GM12875 (cell line): ENCODE measurements around the gene RNF214.

Experiments used
- H3K4me3 ChIP-seq: one replicate; pipeline ENCODE4 v1.5.1; 2011; ENCODE audit warnings: low read depth, low read length, control low read depth
- TF ChIP-seq, protein P1 (sequence below): IDR thresholded peaks from 2 replicates; pipeline ENCODE4 v1.5.1; 2011; ENCODE audit warnings: low read depth, mild to moderate bottlenecking, control low read depth, inconsistent platforms, low read length, moderate library complexity, borderline replicate concordance; ENCODE audit not compliant: insufficient read depth

RNF214 gene

DNA sequence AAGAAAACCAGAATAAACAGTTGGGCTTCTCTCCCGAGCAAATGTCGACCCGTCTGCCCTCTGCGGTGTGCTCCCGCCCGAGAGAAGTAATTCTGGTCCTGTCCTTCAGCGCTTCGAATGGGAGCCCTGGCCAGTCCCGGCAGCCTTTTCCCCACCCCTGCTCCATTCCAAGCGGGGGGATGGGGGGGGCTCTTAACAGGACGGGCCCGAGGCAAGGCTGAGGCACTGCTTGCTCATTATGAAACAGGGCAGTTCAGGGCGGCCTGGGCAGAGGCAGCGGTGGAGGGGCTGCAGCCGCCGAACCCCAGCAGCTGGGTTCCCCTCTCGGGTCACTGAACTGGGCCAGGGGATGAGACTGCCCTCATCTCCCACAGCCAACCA, 67.8 kb downstream of the RNF214 start:
- no peak overlapping the region for H3K4me3 ChIP-seq
- TF ChIP-seq, protein P1, sequence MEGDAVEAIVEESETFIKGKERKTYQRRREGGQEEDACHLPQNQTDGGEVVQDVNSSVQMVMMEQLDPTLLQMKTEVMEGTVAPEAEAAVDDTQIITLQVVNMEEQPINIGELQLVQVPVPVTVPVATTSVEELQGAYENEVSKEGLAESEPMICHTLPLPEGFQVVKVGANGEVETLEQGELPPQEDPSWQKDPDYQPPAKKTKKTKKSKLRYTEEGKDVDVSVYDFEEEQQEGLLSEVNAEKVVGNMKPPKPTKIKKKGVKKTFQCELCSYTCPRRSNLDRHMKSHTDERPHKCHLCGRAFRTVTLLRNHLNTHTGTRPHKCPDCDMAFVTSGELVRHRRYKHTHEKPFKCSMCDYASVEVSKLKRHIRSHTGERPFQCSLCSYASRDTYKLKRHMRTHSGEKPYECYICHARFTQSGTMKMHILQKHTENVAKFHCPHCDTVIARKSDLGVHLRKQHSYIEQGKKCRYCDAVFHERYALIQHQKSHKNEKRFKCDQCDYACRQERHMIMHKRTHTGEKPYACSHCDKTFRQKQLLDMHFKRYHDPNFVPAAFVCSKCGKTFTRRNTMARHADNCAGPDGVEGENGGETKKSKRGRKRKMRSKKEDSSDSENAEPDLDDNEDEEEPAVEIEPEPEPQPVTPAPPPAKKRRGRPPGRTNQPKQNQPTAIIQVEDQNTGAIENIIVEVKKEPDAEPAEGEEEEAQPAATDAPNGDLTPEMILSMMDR = no peak

DNA sequence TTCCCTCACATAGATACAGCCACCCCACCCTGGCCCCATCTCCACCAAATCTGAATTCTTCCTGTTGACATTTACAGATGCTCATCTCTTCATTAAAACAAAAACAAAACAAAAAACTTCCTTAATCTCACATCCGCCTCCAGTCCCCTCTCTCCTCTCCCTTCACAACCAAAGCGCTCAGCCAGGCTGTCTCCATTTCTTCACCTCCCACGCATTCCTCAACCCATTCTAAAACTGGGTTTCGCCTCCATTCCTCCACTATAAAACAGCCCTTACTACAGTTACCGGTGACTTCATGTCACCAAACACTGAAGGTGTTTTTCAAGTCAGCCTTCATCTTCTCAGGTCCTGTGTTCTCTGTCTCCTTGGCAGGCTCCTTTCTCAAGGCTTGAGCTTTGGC, 68.3 kb downstream of the RNF214 start:
- H3K4me3 ChIP-seq = no peak overlapping the region
- TF ChIP-seq, protein P1 = no peak

DNA sequence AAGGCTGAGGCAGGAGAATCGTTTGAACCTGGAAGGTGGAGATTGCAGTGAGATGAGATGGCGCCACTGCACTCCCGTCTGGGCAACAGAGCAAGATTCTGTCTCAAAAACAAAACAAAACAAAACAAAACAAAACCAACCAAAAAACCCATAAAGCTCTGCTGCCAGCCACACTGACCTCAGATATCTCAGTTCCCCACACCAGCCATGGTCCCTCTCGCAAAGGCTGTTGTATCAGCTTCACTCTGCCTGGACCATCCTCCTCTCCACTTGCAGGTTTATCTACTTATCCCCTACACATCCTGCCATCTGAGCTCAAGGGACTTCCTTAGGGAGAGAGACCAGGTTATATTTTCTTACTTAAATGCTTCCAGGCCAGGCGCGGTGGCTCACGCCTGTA, 69.8 kb downstream of the RNF214 start:
- no peak overlapping the region for H3K4me3 ChIP-seq
- TF ChIP-seq, protein P1 = no peak

DNA sequence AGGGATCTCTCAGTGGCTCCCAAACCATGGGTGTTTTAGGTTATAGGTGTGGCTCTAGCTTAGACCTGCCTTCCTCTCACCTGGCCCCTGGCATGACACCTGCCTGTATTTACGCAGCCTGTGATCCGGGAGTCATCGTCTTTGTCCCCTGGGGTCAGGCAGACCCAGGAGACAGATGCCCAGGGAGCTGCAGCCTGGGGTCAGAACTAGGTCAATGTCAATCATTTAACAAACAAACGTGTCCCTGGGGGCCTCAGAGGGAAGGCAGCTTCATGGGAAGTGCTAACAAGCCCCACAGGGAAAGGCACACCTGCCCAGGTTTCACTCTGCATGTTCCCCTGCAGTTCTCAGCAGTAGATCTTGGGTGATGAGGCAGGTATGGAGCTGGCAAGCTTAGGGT, 70.6 kb downstream of the RNF214 start:
- no peak overlapping the region for H3K4me3 ChIP-seq
- TF ChIP-seq, protein P1 = no peak

DNA sequence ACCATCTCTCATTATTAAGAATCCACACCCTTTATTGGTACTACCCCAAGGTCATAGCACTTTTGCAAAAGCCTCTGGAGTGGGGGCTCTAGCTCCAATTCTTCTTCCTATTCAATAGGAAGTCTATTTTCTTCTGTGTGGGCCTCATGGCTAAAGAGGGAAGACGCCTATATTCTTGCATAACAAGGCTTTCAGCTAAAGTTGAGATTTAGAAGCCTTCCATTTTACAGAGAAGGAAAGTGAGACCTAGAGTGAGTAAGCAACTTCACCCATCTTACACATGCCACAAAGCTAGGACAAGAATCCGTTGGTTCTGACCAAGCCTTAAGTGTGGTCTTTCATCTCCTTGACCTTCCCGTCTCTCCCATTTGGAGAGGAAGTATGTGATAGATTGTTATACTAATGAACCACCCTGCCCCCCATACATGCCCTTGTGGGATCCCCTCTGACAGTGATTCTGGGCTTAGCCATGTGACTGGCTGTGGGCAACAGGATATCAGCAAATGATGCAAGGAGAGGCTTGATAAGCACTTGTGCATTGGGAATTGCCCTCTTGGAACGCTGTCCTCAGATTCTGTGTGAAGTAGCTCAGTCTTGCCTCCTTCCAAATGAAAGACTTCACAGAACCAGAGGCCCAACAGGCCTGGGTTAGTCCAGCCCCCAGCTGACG, 71.3 kb downstream of the RNF214 start:
- H3K4me3 ChIP-seq = no peak overlapping the region
- TF ChIP-seq, protein P1 = no peak

DNA sequence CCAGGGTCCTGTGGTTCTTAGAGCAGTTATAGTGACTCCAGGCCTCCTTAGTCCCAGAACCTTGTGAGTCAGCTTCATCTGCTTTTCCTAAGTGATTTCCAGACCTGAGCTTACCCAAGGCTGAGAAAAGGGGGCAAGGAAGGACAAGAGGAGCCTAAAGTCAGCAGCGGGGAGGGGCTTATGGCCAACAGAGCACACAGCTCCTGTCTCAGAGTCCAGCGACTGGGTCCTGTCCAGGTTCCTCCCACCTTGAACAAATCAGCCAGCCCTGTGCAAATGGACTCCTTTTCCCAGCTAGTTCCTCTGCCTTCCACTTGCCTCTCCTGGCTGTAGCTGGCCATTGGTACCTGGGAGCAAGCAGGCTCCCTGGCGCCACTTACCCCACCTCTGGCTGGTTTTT, 72.7 kb downstream of the RNF214 start:
- TF ChIP-seq, protein P1 = no peak
- no peak overlapping the region for H3K4me3 ChIP-seq

DNA sequence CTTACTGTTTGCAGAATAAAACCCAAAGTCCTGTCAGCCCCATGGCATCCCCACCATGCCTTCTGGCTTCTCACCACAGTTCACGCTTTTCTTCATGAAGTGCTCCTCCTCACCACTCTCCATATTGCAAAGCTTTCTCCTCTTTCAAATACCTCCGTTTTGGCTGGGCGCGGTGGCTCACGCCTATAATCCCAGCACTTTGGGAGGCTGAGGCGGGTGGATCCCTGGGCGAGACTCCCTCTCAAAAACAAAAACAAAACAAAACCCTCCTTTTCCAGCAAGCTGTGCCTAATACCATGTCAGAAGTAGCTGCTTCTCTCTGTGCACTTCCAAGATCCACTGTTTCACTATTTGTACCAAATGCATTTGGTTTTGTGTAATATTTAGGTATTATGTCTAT, 76.8 kb downstream of the RNF214 start:
- TF ChIP-seq, protein P1 = no peak
- H3K4me3 ChIP-seq = no peak overlapping the region
